Neural progenitor cell (in vitro differentiated cells): Measurements from ENCODE around the gene ACTR6. TPM values are rescaled to one million over a fixed set of nuclear protein-coding genes. Genes with fewer than 3 reads are reported as not detected.
"Not testable (repeated sequence)": the region's sequence is repeated elsewhere in the genome, so short reads cannot be mapped to it uniquely, and the experiment has no call there.

Source experiments
- DNase-seq: peaks from one replicate; pipeline ENCODE4 v3.0.0-alpha.2; 2016; ENCODE audit warnings: low spot score
- H2AFZ ChIP-seq: fragments of 200-600 bp; sonication (generic); replicated peaks from 2 replicates; pipeline ENCODE4 v1.6.1; 2016; ENCODE audit warnings: antibody characterized with exemption
- H3F3A ChIP-seq: fragments of 200-600 bp; sonication (generic); 2 replicates; pipeline ENCODE4 v1.6.1; 2016; ENCODE audit warnings: antibody characterized with exemption, low read depth
- H3K27ac ChIP-seq: fragments of 200-600 bp; sonication (generic); 2 replicates; pipeline ENCODE4 v1.5.1; 2016; ENCODE audit warnings: mild to moderate bottlenecking
- H3K27me3 ChIP-seq: fragments of 200-600 bp; sonication (generic); 2 replicates; pipeline ENCODE4 v1.6.1; 2016; ENCODE audit warnings: mild to moderate bottlenecking, moderate library complexity
- H3K36me3 ChIP-seq: fragments of 200-600 bp; sonication (generic); 2 replicates; pipeline ENCODE4 v1.5.1; 2016
- H3K4me1 ChIP-seq: fragments of 200-600 bp; sonication (generic); 2 replicates; pipeline ENCODE4 v1.6.1; 2016; ENCODE audit warnings: mixed run types
- H3K4me2 ChIP-seq: fragments of 200-600 bp; sonication (generic); 2 replicates; pipeline ENCODE4 v1.6.1; 2016
- H3K4me3 ChIP-seq: fragments of 200-600 bp; sonication (generic); 2 replicates; pipeline ENCODE4 v1.5.1; 2016
- H3K79me2 ChIP-seq: fragments of 200-600 bp; sonication (generic); 2 replicates; pipeline ENCODE4 v1.6.1; 2016; ENCODE audit warnings: low read depth
- H3K9ac ChIP-seq: fragments of 200-600 bp; sonication (generic); 2 replicates; pipeline ENCODE4 v1.6.1; 2016
- H3K9me3 ChIP-seq: fragments of 200-600 bp; sonication (generic); 2 replicates; pipeline ENCODE4 v1.5.1; 2016; ENCODE audit warnings: low read depth
- H4K20me1 ChIP-seq: fragments of 200-600 bp; sonication (generic); 2 replicates; pipeline ENCODE4 v1.6.1; 2016; ENCODE audit warnings: low read depth
- H3K27ac Mint-ChIP-seq: 3 replicates; pipeline ENCODE4 v1.8.0; 2021; ENCODE audit warnings: mixed read lengths
- H3K27me3 Mint-ChIP-seq: 2 replicates; pipeline ENCODE4 v1.8.0; 2022; ENCODE audit warnings: low read depth, mild to moderate bottlenecking, inconsistent platforms, moderate library complexity, mixed read lengths; ENCODE audit not compliant: insufficient read depth
- H3K36me3 Mint-ChIP-seq: 3 replicates; pipeline ENCODE4 v1.8.0; 2021; ENCODE audit warnings: mixed read lengths
- H3K4me1 Mint-ChIP-seq: 3 replicates; pipeline ENCODE4 v1.8.0; 2021; ENCODE audit warnings: mixed read lengths
- H3K4me3 Mint-ChIP-seq: 3 replicates; pipeline ENCODE4 v1.8.0; 2021; ENCODE audit warnings: mild to moderate bottlenecking, moderate library complexity, mixed read lengths
- H3K9me3 Mint-ChIP-seq: 3 replicates; pipeline ENCODE4 v1.8.0; 2020; ENCODE audit warnings: mixed read lengths
- EZH2 ChIP-seq: fragments of 200-600 bp; sonication (generic); IDR thresholded peaks from 2 replicates; pipeline ENCODE4 v1.6.1; 2017; ENCODE audit warnings: antibody characterized with exemption, mild to moderate bottlenecking, moderate library complexity
- EZH2phosphoT487 ChIP-seq: fragments of 200-600 bp; sonication (generic); IDR thresholded peaks from 2 replicates; pipeline ENCODE4 v1.6.1; 2017; ENCODE audit warnings: antibody characterized with exemption
- total RNA-seq: library from RNA; depleted of rRNA; stranded (reverse); fragments of >200 nt; gene quantifications from 2 replicates; pipeline ENCODE4 v1.2.3, GENCODE V29; 2015; ENCODE audit warnings: low replicate concordance
- TF ChIP-seq, protein P1 (sequence below): fragments of 200-600 bp; sonication (generic); IDR thresholded peaks from 2 replicates; pipeline ENCODE4 v1.5.1; 2017; ENCODE audit warnings: antibody characterized with exemption, mild to moderate bottlenecking

ACTR6 gene
- total RNA-seq, 1 donor from 2014 or later, result 87.8 TPM

DNA sequence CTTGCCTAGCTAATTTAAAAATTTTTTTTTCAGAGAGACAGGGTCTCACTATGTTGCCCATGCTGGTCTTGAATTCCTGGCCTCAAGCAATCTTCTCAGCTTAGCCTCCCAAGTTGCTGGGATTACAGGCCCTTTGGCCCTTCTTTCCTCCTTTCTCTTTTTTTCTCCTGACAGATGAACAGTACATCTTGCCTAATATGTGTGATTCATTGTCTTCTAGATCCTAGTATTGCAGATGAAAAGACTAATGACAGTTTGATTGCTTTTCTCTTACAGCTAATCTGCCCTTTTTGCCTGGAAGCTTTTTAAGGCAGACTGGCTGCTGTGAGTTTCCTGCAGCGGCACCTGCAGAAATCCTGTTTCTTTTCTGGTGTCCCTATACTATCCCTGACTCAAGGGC, 54.3 kb downstream of the ACTR6 start:
- Mint-ChIP-seq H3K4me1 (no peaks in the 10 kb centered on the region), H3K9me3 (no peaks in the 10 kb centered on the region), H3K27me3 (no peaks in the 10 kb centered on the region)

GRCh38 chr12:100258127-100258526, 57.5 kb downstream of the ACTR6 start:
- no peak overlapping the region for H3K27ac Mint-ChIP-seq
- peaks cover 1% of the 10 kb centered on the region for H3K36me3 Mint-ChIP-seq
- no peaks in the 10 kb centered on the region for H3K9me3 Mint-ChIP-seq
- H3F3A ChIP-seq, result peaks cover 10% of the 10 kb centered on the region
- DNase-seq, result no peak
- H3K4me3 Mint-ChIP-seq, result no peak overlapping the region
- no peaks in the 10 kb centered on the region for H3K36me3 ChIP-seq
- H3K4me1 ChIP-seq, result no peaks in the 10 kb centered on the region
- no peaks in the 10 kb centered on the region for H3K27me3 Mint-ChIP-seq
- no peak overlapping the region for H3K9ac ChIP-seq
- no peaks in the 10 kb centered on the region for H3K4me1 Mint-ChIP-seq
- no peak overlapping the region for H3K4me2 ChIP-seq
- TF ChIP-seq EZH2 (no peak), EZH2phosphoT487 (no peak)
- TF ChIP-seq, protein P1, sequence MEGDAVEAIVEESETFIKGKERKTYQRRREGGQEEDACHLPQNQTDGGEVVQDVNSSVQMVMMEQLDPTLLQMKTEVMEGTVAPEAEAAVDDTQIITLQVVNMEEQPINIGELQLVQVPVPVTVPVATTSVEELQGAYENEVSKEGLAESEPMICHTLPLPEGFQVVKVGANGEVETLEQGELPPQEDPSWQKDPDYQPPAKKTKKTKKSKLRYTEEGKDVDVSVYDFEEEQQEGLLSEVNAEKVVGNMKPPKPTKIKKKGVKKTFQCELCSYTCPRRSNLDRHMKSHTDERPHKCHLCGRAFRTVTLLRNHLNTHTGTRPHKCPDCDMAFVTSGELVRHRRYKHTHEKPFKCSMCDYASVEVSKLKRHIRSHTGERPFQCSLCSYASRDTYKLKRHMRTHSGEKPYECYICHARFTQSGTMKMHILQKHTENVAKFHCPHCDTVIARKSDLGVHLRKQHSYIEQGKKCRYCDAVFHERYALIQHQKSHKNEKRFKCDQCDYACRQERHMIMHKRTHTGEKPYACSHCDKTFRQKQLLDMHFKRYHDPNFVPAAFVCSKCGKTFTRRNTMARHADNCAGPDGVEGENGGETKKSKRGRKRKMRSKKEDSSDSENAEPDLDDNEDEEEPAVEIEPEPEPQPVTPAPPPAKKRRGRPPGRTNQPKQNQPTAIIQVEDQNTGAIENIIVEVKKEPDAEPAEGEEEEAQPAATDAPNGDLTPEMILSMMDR, result no peak
- no peak overlapping the region for H2AFZ ChIP-seq
- no peaks in the 10 kb centered on the region for H3K79me2 ChIP-seq
- no peaks in the 10 kb centered on the region for H3K9me3 ChIP-seq
- no peaks in the 10 kb centered on the region for H4K20me1 ChIP-seq
- H3K4me3 ChIP-seq, result no peak overlapping the region
- H3K27ac ChIP-seq, result no peak overlapping the region
- no peaks in the 10 kb centered on the region for H3K27me3 ChIP-seq

More for the DNA sequence above, 54.3 kb downstream of the ACTR6 start:
- Histone ChIP-seq H3K27me3 (no peaks in the 10 kb centered on the region), H3K9ac (no peak overlapping the region), H3K9me3 (no peaks in the 10 kb centered on the region), H3K27ac (peak overlapping the region; percentile 30), H3K4me1 (no peaks in the 10 kb centered on the region), H3K4me3 (no peak overlapping the region), H4K20me1 (no peaks in the 10 kb centered on the region), H3K4me2 (no peak overlapping the region), H3K36me3 (no peaks in the 10 kb centered on the region), H3K79me2 (no peaks in the 10 kb centered on the region), H2AFZ (no peak overlapping the region), H3F3A (peaks cover 10% of the 10 kb centered on the region)
- Mint-ChIP-seq H3K36me3 (no peaks in the 10 kb centered on the region), H3K27ac (no peak overlapping the region), H3K4me3 (no peak overlapping the region)
- DNase-seq, result no peak
- TF ChIP-seq EZH2phosphoT487 (no peak), EZH2 (no peak)
- TF ChIP-seq, protein P1, result no peak

DNA sequence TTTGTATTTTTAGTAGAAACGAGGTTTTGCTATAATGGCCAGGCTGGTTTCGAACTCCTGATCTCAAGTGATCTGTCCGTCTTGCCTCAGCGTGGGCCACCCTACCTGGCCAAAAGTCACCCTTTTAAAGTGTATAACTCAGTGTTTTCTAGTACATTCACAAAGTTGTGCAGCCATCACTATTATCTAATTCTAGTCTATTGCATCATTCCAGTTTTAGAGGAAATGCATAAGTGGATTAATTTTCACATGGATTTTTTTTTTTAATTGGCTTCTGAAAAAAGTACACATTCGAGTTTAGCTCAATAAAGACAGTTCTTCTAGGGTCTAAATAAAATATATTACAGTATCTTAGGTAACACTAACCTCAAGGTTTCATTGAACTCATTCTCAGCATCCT, 62.5 kb downstream of the ACTR6 start:
- H3K4me1 Mint-ChIP-seq, result peaks cover 2% of the 10 kb centered on the region
- Histone ChIP-seq H3K79me2 (peaks cover 8% of the 10 kb centered on the region), H2AFZ (no peak overlapping the region), H3K4me2 (no peak overlapping the region), H3K9ac (no peak overlapping the region), H3F3A (peaks cover 12% of the 10 kb centered on the region), H3K36me3 (no peaks in the 10 kb centered on the region), H4K20me1 (peaks cover 3% of the 10 kb centered on the region), H3K9me3 (no peaks in the 10 kb centered on the region), H3K27ac (no peak overlapping the region), H3K27me3 (no peaks in the 10 kb centered on the region), H3K4me1 (peaks cover 5% of the 10 kb centered on the region), H3K4me3 (no peak overlapping the region)
- DNase-seq, result no peak
- peaks cover 2% of the 10 kb centered on the region for H3K27me3 Mint-ChIP-seq
- TF ChIP-seq EZH2phosphoT487 (no peak), EZH2 (no peak)
- TF ChIP-seq, protein P1, result no peak
- H3K4me3 Mint-ChIP-seq, result no peak overlapping the region
- peaks cover 3% of the 10 kb centered on the region for H3K36me3 Mint-ChIP-seq
- H3K9me3 Mint-ChIP-seq, result no peaks in the 10 kb centered on the region
- no peak overlapping the region for H3K27ac Mint-ChIP-seq

DNA sequence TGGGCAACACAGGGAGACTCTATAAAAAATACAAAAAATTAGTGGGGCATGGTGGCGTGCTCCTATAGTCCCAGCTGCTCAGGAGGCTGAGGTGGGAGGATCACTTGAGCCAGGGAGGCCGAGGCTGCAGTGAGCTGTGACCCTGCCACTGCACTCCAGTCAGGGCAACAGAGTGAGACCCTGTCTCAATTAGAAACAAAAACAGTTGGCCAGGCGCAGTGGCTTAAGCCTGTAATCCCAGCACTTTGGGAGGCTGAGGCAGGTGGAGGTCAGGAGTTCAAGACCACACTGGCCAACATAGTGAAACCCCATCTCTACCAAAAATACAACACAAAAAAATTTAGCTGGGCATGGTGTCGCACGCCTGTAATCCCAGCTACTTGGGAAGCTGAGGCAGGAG, 64.5 kb downstream of the ACTR6 start:
- H3K79me2 ChIP-seq, result peaks cover 27% of the 10 kb centered on the region
- H3K4me1 ChIP-seq, result peaks cover 20% of the 10 kb centered on the region
- H3K4me3 Mint-ChIP-seq, H3K4me2 ChIP-seq, H3K9ac ChIP-seq, H3K9me3 ChIP-seq, H3K36me3 Mint-ChIP-seq, H3K27me3 Mint-ChIP-seq, H3K27ac Mint-ChIP-seq, H2AFZ ChIP-seq, H3K9me3 Mint-ChIP-seq, H3K36me3 ChIP-seq, DNase-seq, H3K27me3 ChIP-seq, H3K27ac ChIP-seq, H3K4me3 ChIP-seq: not testable (repeated sequence)
- peaks cover 18% of the 10 kb centered on the region for H4K20me1 ChIP-seq
- peaks cover 15% of the 10 kb centered on the region for H3K4me1 Mint-ChIP-seq
- H3F3A ChIP-seq, result peaks cover 12% of the 10 kb centered on the region
